ENCODE data around the gene GBF1.

GBF1 gene

GRCh38 chr10:102408131-102408727, 162.9 kb downstream of the GBF1 start:
- no peak for DNase-seq (ENCODE audit: low spot score)

GRCh38 chr10:102408728-102409603, 163.6 kb downstream of the GBF1 start:
- DNase-seq (ENCODE audit: low spot score), result peak; percentile 47

- no peak for DNase-seq (ENCODE audit: low spot score)
These were observed 164.5 kb downstream of the GBF1 start for GRCh38 chr10:102409604-102410428.

GRCh38 chr10:102410429-102411073, 165.2 kb downstream of the GBF1 start:
- no peak for DNase-seq (ENCODE audit: low spot score)

GRCh38 chr10:102411341-102412255, 166.3 kb downstream of the GBF1 start:
- no peak for DNase-seq (ENCODE audit: low spot score)

GRCh38 chr10:102412293-102412692, 167.0 kb downstream of the GBF1 start:
- DNase-seq (ENCODE audit: low spot score), result no peak

- DNase-seq (ENCODE audit: low spot score), result peak; percentile 61
These were observed 167.8 kb downstream of the GBF1 start for GRCh38 chr10:102413053-102413705.

- no peak for DNase-seq (ENCODE audit: low spot score)
These were observed 168.7 kb downstream of the GBF1 start for GRCh38 chr10:102413806-102414561.

- no peak for DNase-seq (ENCODE audit: low spot score)
These were observed 169.4 kb downstream of the GBF1 start for GRCh38 chr10:102414749-102415148.

- DNase-seq (ENCODE audit: low spot score), result no peak
These were observed 171.0 kb downstream of the GBF1 start for GRCh38 chr10:102416283-102416682.

GRCh38 chr10:102416695-102417094, 171.4 kb downstream of the GBF1 start:
- no peak for DNase-seq (ENCODE audit: low spot score)

GRCh38 chr10:102418622-102419268, 173.4 kb downstream of the GBF1 start, which contains the start of gene PSD:
Gene PSD, minus strand, starts transcription at chr10:102418785. Its CDS starts 1,747 bp downstream, at chr10:102417038.
- no peak for DNase-seq (ENCODE audit: low spot score)

GRCh38 chr10:102419269-102420180, 174.2 kb downstream of the GBF1 start:
- peak; percentile 80 for DNase-seq (ENCODE audit: low spot score)

GRCh38 chr10:102420181-102420713, 174.9 kb downstream of the GBF1 start:
- no peak for DNase-seq (ENCODE audit: low spot score)

GRCh38 chr10:102420714-102421506, 175.6 kb downstream of the GBF1 start, which contains the start of gene FBXL15:
Gene FBXL15, plus strand, starts transcription at chr10:102420836. Its CDS starts 294 bp downstream, at chr10:102421130.
- peak; percentile 96 for DNase-seq (ENCODE audit: low spot score)

- no peak for DNase-seq (ENCODE audit: low spot score)
These were observed 176.1 kb downstream of the GBF1 start for GRCh38 chr10:102421507-102421756.
